H9 (cell line): ENCODE data around the gene LGALS3. TPM values are rescaled to one million over a fixed set of nuclear protein-coding genes. Genes with fewer than 3 reads are reported as not detected.

ENCODE experiments used
- DNase-seq: peaks from one replicate; pipeline ENCODE4 v3.0.0-alpha.2; 2017
- H2AFZ ChIP-seq: one replicate; pipeline ENCODE4 v1.6.1; 2013; ENCODE audit warnings: mild to moderate bottlenecking, low read length, control low read depth, moderate library complexity
- H2AK5ac ChIP-seq: 2 replicates; pipeline ENCODE4 v1.6.1; 2013; ENCODE audit warnings: low read length, control low read depth, mixed read lengths; ENCODE audit not compliant: insufficient read length
- H2BK120ac ChIP-seq: one replicate; pipeline ENCODE4 v1.6.1; 2013; ENCODE audit warnings: low read depth, mild to moderate bottlenecking, low read length, control low read depth, inconsistent platforms; ENCODE audit not compliant: poor library complexity, severe bottlenecking
- H2BK12ac ChIP-seq: 2 replicates; pipeline ENCODE4 v1.6.1; 2013; ENCODE audit warnings: low read length, control low read depth, mixed read lengths, low read depth; ENCODE audit not compliant: insufficient read length
- H2BK15ac ChIP-seq: 2 replicates; pipeline ENCODE4 v1.6.1; 2013; ENCODE audit warnings: low read depth, low read length, control low read depth
- H2BK20ac ChIP-seq: one replicate; pipeline ENCODE4 v1.6.1; 2013; ENCODE audit warnings: low read depth, mild to moderate bottlenecking, low read length, control low read depth, inconsistent platforms; ENCODE audit not compliant: poor library complexity, severe bottlenecking
- H2BK5ac ChIP-seq: 2 replicates; pipeline ENCODE4 v1.6.1; 2013; ENCODE audit warnings: low read length, control low read depth, mixed read lengths; ENCODE audit not compliant: insufficient read length
- H3K14ac ChIP-seq: 2 replicates; pipeline ENCODE4 v1.6.1; 2013; ENCODE audit warnings: low read length, control low read depth; ENCODE audit not compliant: insufficient read depth
- H3K18ac ChIP-seq: 2 replicates; pipeline ENCODE4 v1.6.1; 2013; ENCODE audit warnings: low read depth, mild to moderate bottlenecking, mixed read lengths, low read length, control low read depth; ENCODE audit not compliant: insufficient read length
- H3K23ac ChIP-seq: 2 replicates; pipeline ENCODE4 v1.6.1; 2013; ENCODE audit warnings: low read length, control low read depth, mixed read lengths, low read depth; ENCODE audit not compliant: insufficient read length
- H3K23me2 ChIP-seq: 2 replicates; pipeline ENCODE4 v1.6.1; 2013; ENCODE audit warnings: low read depth, mild to moderate bottlenecking, mixed read lengths, low read length, control low read depth; ENCODE audit not compliant: insufficient read length, poor library complexity, severe bottlenecking
- H3K27ac ChIP-seq: 2 replicates; pipeline ENCODE4 v1.5.1; 2013; ENCODE audit warnings: low read length, control low read depth, mixed read lengths, low read depth; ENCODE audit not compliant: insufficient read length
- H3K27me3 ChIP-seq: 2 replicates; pipeline ENCODE4 v1.6.1; 2013; ENCODE audit warnings: low read length, control low read depth, inconsistent platforms; ENCODE audit not compliant: insufficient read depth
- H3K4ac ChIP-seq: 2 replicates; pipeline ENCODE4 v1.6.1; 2013; ENCODE audit warnings: low read depth, mild to moderate bottlenecking, control low read depth, inconsistent platforms, low read length, moderate library complexity
- H3K4me1 ChIP-seq: 2 replicates; pipeline ENCODE4 v1.6.1; 2013; ENCODE audit warnings: low read length, control low read depth, inconsistent platforms; ENCODE audit not compliant: insufficient read depth
- H3K4me2 ChIP-seq: 2 replicates; pipeline ENCODE4 v1.6.1; 2013; ENCODE audit warnings: low read length, control low read depth, mixed read lengths; ENCODE audit not compliant: insufficient read length, insufficient read depth
- H3K56ac ChIP-seq: 2 replicates; pipeline ENCODE4 v1.6.1; 2013; ENCODE audit warnings: low read depth, mild to moderate bottlenecking, mixed read lengths, low read length, control low read depth; ENCODE audit not compliant: insufficient read length
- H3K79me1 ChIP-seq: 2 replicates; pipeline ENCODE4 v1.6.1; 2013; ENCODE audit warnings: low read depth, mild to moderate bottlenecking, moderate library complexity, low read length, control low read depth, inconsistent platforms; ENCODE audit not compliant: insufficient read depth, poor library complexity, severe bottlenecking
- H3K79me2 ChIP-seq: 2 replicates; pipeline ENCODE4 v1.6.1; 2013; ENCODE audit warnings: low read length, control low read depth, inconsistent platforms; ENCODE audit not compliant: insufficient read depth
- H3K9ac ChIP-seq: 2 replicates; pipeline ENCODE4 v1.6.1; 2013; ENCODE audit warnings: low read length, control low read depth, mixed read lengths; ENCODE audit not compliant: insufficient read length; ENCODE audit errors: extremely low read depth
- H3K9me3 ChIP-seq: one replicate; pipeline ENCODE4 v1.6.1; 2013; ENCODE audit warnings: low read depth, low read length, inconsistent platforms; ENCODE audit not compliant: control insufficient read depth
- H3T11ph ChIP-seq: one replicate; pipeline ENCODE4 v1.6.1; 2013; ENCODE audit warnings: mild to moderate bottlenecking, low read length, control low read depth, inconsistent platforms
- H4K20me1 ChIP-seq: one replicate; pipeline ENCODE4 v1.6.1; 2013; ENCODE audit not compliant: control insufficient read depth, insufficient read length, insufficient read depth
- H4K5ac ChIP-seq: 2 replicates; pipeline ENCODE4 v1.6.1; 2013; ENCODE audit warnings: low read depth, mild to moderate bottlenecking, mixed read lengths, low read length, control low read depth; ENCODE audit not compliant: insufficient read length
- H4K8ac ChIP-seq: replicated peaks from 2 replicates; pipeline ENCODE4 v1.6.1; 2013; ENCODE audit warnings: low read length, control low read depth, mixed read lengths, low read depth; ENCODE audit not compliant: insufficient read length
- H4K91ac ChIP-seq: 2 replicates; pipeline ENCODE4 v1.6.1; 2013; ENCODE audit warnings: low read depth, mild to moderate bottlenecking, moderate library complexity, mixed read lengths, low read length, control low read depth; ENCODE audit not compliant: insufficient read length
- H3K27ac Mint-ChIP-seq, 3 experiments: 2 replicates in 2 of 3; 3 replicates in 1 of 3; pipeline ENCODE4 v1.8.0; 2020 to 2021; ENCODE audit warnings: mixed read lengths in 3 of 3, mild to moderate bottlenecking in 1 of 3, moderate library complexity in 1 of 3
- H3K27me3 Mint-ChIP-seq: 2 replicates; pipeline ENCODE4 v1.8.0; 2021; ENCODE audit warnings: low read depth, mild to moderate bottlenecking, moderate library complexity, mixed read lengths
- H3K36me3 Mint-ChIP-seq, 3 experiments: 2 replicates in 2 of 3; 3 replicates in 1 of 3; pipeline ENCODE4 v1.8.0; 2020 to 2021; ENCODE audit warnings: low read depth in 3 of 3, mixed read lengths in 3 of 3; ENCODE audit not compliant: insufficient read depth in 1 of 3
- H3K4me1 Mint-ChIP-seq, 2 experiments: 2 replicates each; pipeline ENCODE4 v1.8.0; 2020; ENCODE audit warnings: mixed read lengths in 2 of 2
- H3K4me3 Mint-ChIP-seq, 2 experiments: 2 replicates in 1 of 2; 3 replicates in 1 of 2; pipeline ENCODE4 v1.8.0; 2020 to 2021; ENCODE audit warnings: mild to moderate bottlenecking in 2 of 2, mixed read lengths in 2 of 2, moderate library complexity in 1 of 2
- H3K9me3 Mint-ChIP-seq, 2 experiments: 2 replicates in 1 of 2; 3 replicates in 1 of 2; pipeline ENCODE4 v1.8.0; 2020; ENCODE audit warnings: mild to moderate bottlenecking in 2 of 2, mixed read lengths in 2 of 2, moderate library complexity in 1 of 2
- WGBS: extraction: QIAGEN DNeasy Blood & Tissue Kit; methylation state at CpG from one replicate; pipeline ENCODE4 v1.1.7; 2013; ENCODE audit warnings: missing lambda C conversion rate, low lambda C conversion rate, mixed read lengths; ENCODE audit not compliant: insufficient read length; ENCODE audit errors: extremely low coverage; 5-methylcytosine and 5-hydroxymethylcytosine counted together
- total RNA-seq: library from RNA; stranded (reverse); gene quantifications from 2 replicates; pipeline ENCODE4 v1.2.1, GENCODE V29; 2021
- TF ChIP-seq, protein P1 (sequence below): fragments of 200-600 bp; sonication (generic); conservative IDR thresholded peaks from 3 replicates; pipeline ENCODE4 v1.8.0; 2021; ENCODE audit warnings: antibody characterized with exemption, mild to moderate bottlenecking

The LGALS3 gene
- total RNA-seq, 1 experiment from 2014 or later: 4.0 TPM

DNA sequence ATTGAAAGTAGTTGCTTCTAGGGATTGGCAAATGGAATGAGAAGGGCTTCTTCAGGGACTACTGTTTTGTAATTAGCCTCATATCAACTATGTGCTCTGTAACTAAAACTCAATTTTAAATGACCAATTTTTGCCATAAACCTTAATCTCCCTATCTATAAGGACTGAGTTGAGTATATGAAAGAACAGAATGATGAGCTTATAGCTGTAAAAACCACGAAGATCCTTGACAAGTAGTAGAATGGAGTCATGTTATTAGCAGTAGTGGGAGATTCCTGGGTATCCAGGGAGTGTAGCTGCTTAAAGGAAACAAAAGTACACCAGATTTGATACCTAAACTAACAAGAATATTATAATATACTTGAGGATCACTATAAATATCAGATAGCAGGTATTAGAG lies 28.0 kb downstream of the LGALS3 start:
- Mint-ChIP-seq H3K9me3 (no peaks in the 10 kb centered on the region), H3K36me3 (peaks cover 44 to 78% (median 73%) of the 10 kb centered on the region in 3 experiments; a peak in 6 of 7 replicates)
- H3K79me1 ChIP-seq: no peaks in the 10 kb centered on the region

More for the DNA sequence above, 28.0 kb downstream of the LGALS3 start:
- Histone ChIP-seq H4K91ac (no peak overlapping the region), H2BK5ac (no peak overlapping the region), H3K23ac (no peak overlapping the region), H3K27me3 (no peaks in the 10 kb centered on the region), H3K4ac (no peak overlapping the region), H2AFZ (no peak overlapping the region), H2BK120ac (no peak overlapping the region), H2AK5ac (no peak overlapping the region), H3K9ac (no peak overlapping the region), H3K79me2 (no peaks in the 10 kb centered on the region), H3K14ac (no peak overlapping the region), H4K5ac (no peak overlapping the region), H3K9me3 (no peaks in the 10 kb centered on the region), H3K23me2 (no peaks in the 10 kb centered on the region), H3K4me2 (no peak overlapping the region), H3K18ac (no peak overlapping the region), H4K8ac (no peak overlapping the region), H2BK20ac (no peak overlapping the region), H2BK12ac (no peak overlapping the region), H3K56ac (no peak overlapping the region), H3K27ac (no peak overlapping the region), H4K20me1 (no peaks in the 10 kb centered on the region), H3T11ph (no peak overlapping the region), H2BK15ac (no peak overlapping the region), H3K4me1 (no peaks in the 10 kb centered on the region)
- WGBS: no CpG with 5 or more reads among the region's 1 CpG
- TF ChIP-seq, protein P1, sequence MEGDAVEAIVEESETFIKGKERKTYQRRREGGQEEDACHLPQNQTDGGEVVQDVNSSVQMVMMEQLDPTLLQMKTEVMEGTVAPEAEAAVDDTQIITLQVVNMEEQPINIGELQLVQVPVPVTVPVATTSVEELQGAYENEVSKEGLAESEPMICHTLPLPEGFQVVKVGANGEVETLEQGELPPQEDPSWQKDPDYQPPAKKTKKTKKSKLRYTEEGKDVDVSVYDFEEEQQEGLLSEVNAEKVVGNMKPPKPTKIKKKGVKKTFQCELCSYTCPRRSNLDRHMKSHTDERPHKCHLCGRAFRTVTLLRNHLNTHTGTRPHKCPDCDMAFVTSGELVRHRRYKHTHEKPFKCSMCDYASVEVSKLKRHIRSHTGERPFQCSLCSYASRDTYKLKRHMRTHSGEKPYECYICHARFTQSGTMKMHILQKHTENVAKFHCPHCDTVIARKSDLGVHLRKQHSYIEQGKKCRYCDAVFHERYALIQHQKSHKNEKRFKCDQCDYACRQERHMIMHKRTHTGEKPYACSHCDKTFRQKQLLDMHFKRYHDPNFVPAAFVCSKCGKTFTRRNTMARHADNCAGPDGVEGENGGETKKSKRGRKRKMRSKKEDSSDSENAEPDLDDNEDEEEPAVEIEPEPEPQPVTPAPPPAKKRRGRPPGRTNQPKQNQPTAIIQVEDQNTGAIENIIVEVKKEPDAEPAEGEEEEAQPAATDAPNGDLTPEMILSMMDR: no peak
- no peak overlapping the region for H3K4me3 Mint-ChIP-seq
- no peak for DNase-seq
- no peaks in the 10 kb centered on the region for H3K4me1 Mint-ChIP-seq
- H3K27me3 Mint-ChIP-seq: no peaks in the 10 kb centered on the region
- H3K27ac Mint-ChIP-seq: no peak overlapping the region
